Brain microvascular endothelial cell (primary cell): ENCODE results near the gene ABCC1.
A peak's percentile ranks its signal among the peaks of the same experiment; 100 is the strongest.

Experiments used
- DNase-seq: peaks from one replicate; pipeline ENCODE4 v3.0.0-alpha.2; 2020
- H3K27ac ChIP-seq: fragments of 250-450 bp; sonication (Bioruptor Pico); 2 replicates; pipeline ENCODE4 v1.5.1; 2020; ENCODE audit warnings: mild to moderate bottlenecking, moderate library complexity
- H3K27me3 ChIP-seq: fragments of 250-450 bp; sonication (Bioruptor Pico); replicated peaks from 2 replicates; pipeline ENCODE4 v1.5.1; 2020; ENCODE audit warnings: mild to moderate bottlenecking
- H3K36me3 ChIP-seq: fragments of 250-450 bp; sonication (Bioruptor Pico); replicated peaks from 2 replicates; pipeline ENCODE4 v1.5.1; 2020; ENCODE audit warnings: mild to moderate bottlenecking
- H3K4me3 ChIP-seq: 2 replicates; pipeline ENCODE4 v1.5.1; 2011; ENCODE audit warnings: low read depth, mild to moderate bottlenecking, control low read depth, low read length, moderate library complexity
- CTCF ChIP-seq: IDR thresholded peaks from 2 replicates; pipeline ENCODE4 v1.5.1; 2011; ENCODE audit warnings: low read depth, mild to moderate bottlenecking, moderate library complexity, low read length, control low read depth, inconsistent platforms; ENCODE audit errors: missing control alignments
- in situ Hi-C: cut with HindIII; loops from 2 replicates; pipeline ENCODE4 v1.10.0; 2017; ENCODE audit warnings: low sequenced_read_pairs, low pct_ligation_motif_present

The ABCC1 gene

DNA sequence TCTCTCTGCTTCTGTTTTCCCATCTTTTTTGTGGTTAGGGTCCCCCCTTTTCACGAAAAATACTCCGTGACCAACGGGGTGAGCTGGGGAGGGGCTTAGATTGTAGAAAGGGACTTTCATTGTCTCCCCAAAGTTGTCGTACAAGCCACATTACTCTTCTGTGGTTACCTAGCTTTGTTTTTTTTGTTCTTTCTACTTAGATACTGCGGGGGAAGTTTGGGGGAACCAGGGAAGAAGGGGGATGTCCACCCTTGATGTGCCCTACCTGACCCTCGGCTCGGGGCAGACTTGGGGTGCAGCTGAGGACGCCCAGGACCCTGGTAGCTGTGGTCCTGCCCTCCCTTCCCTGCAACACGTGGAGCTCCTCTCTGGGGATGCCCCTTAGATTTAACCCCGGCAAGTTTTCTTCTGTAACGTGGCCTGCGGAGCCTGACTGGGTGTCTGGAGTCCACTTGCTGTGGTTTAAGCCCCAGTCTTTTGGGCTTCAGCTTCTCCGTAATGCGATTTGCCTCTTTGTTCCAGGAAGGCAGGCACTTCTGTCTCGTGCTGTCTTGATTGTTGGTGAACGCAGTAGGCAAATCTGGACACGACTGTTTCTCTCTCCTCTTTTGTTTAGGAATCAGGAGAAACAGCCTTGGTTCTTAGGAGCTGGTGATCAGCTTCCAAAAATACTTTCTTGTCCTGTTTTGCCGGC is 892 bp downstream of the ABCC1 start:
- Histone ChIP-seq H3K27me3 (no peaks in the 10 kb centered on the region), H3K27ac (peak overlapping the region; percentile 68), H3K4me3 (peak overlapping the region; percentile 75), H3K36me3 (no peaks in the 10 kb centered on the region)
- in situ Hi-C loops, result no loop called here
- DNase-seq, result peak; percentile 23
- TF ChIP-seq CTCF, result no peak

GRCh38 chr16:15950869-15951268 is 1.5 kb downstream of the ABCC1 start:
- no peak for TF ChIP-seq CTCF
- H3K27me3 ChIP-seq, result no peaks in the 10 kb centered on the region
- H3K4me3 ChIP-seq, result peak overlapping the region; percentile 75
- in situ Hi-C loops, result no loop called here
- H3K27ac ChIP-seq, result peak overlapping the region; percentile 68
- no peaks in the 10 kb centered on the region for H3K36me3 ChIP-seq
- no peak for DNase-seq

DNA sequence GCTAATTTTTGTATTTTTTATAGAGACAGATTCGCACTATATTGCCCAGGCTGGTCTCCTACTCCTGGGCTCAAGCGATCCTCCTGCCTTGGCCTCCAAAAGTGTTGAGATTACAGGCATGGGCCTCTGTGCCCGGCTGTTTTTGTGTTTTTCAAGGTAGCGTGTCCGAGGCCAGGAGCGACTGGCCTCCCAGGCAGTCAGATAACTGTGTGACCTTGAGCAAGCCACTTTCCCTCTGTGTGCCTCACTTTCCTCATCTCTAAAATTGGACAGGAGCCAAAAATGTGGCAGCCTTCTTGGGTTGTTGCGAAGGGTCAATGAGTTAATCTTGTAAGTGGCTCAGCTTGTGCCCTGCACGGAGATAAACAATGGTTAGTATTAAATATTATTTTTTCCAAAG is 2.4 kb downstream of the ABCC1 start:
- in situ Hi-C loops, result no loop called here
- Histone ChIP-seq H3K27ac (no peak overlapping the region), H3K4me3 (no peak overlapping the region), H3K27me3 (no peaks in the 10 kb centered on the region), H3K36me3 (no peaks in the 10 kb centered on the region)
- TF ChIP-seq CTCF, result no peak
- DNase-seq, result no peak

DNA sequence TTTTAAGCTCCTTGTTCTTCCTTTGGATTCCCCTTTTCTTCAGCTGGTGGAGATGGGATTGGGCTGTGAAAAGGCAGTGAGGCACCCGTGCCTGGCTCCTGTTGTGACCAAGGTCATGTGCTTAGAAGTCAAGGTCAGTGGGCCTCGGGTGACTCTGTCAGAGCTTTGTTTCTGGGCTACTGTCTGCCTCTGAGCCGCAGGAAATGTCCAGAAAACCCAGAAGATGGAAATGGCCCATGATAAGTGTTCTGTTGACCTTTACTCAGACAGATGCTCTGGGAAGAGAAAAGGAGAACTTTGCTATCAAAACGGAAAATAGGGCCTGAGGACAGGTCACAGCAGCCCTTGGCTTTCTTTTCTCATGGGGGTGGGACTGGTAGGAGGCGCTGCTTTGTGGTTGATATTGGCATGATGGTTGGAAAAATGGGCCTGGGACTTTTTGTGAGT is 2.9 kb downstream of the ABCC1 start:
- no peak for DNase-seq
- in situ Hi-C loops, result no loop called here
- Histone ChIP-seq H3K27ac (no peak overlapping the region), H3K4me3 (no peak overlapping the region), H3K36me3 (no peaks in the 10 kb centered on the region), H3K27me3 (no peaks in the 10 kb centered on the region)
- TF ChIP-seq CTCF, result no peak

DNA sequence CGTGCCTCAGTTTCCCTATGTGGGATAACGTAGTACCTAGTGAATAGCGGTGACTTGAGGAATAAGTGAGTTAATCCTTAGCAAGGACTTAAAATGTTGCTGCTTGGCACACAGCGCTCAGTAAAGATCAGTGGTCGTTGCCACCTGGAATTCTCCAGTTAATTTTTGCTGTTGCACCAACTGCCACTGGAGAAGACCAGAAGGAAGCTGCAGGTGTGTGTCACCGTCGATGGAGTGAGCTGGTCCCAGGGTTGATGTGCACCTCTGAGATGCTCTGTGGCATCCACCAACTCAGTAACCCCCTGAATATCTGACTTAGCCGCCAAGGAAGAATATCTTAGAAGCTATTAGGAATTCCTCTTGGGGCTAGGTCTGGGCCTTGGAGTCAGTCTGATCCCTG is 4.1 kb downstream of the ABCC1 start:
- no peaks in the 10 kb centered on the region for H3K27me3 ChIP-seq
- H3K36me3 ChIP-seq, result no peaks in the 10 kb centered on the region
- in situ Hi-C loops, result no loop called here
- no peak overlapping the region for H3K27ac ChIP-seq
- no peak overlapping the region for H3K4me3 ChIP-seq
- no peak for TF ChIP-seq CTCF
- DNase-seq, result no peak
